NOMO-1 (cell line): Measurements from ENCODE around the gene REPS1.

Source experiments
- DNase-seq, 2 experiments: peaks; one replicate each; lab custom pipeline; 2025; ENCODE audit not compliant: unreplicated experiment in 2 of 2; lab: John Stamatoyannopoulos, UW

The REPS1 gene

GRCh38 chr6:138973466-138974153 is 14.4 kb downstream of the REPS1 start:
- no peak for DNase-seq

- no peak for DNase-seq
These were observed 15.8 kb downstream of the REPS1 start for GRCh38 chr6:138972226-138972665.

- DNase-seq = no peak
These were observed 16.5 kb downstream of the REPS1 start for GRCh38 chr6:138971601-138972000.

- no peak for DNase-seq
These were observed 17.1 kb downstream of the REPS1 start for GRCh38 chr6:138970856-138971425.

- DNase-seq = no peak
These were observed 17.9 kb downstream of the REPS1 start for GRCh38 chr6:138970159-138970558.

GRCh38 chr6:138966870-138967269 is 21.2 kb downstream of the REPS1 start:
- no peak for DNase-seq

GRCh38 chr6:138965971-138966370 is 22.1 kb downstream of the REPS1 start:
- DNase-seq = no peak

GRCh38 chr6:138965291-138965874 is 22.7 kb downstream of the REPS1 start:
- no peak for DNase-seq

GRCh38 chr6:138964012-138964411 is 24.0 kb downstream of the REPS1 start:
- no peak for DNase-seq

- DNase-seq = no peak
These were observed 24.5 kb downstream of the REPS1 start for GRCh38 chr6:138963531-138963930.

- no peak for DNase-seq
These were observed 24.9 kb downstream of the REPS1 start for GRCh38 chr6:138963119-138963518.

GRCh38 chr6:138959521-138959920 is 28.5 kb downstream of the REPS1 start:
- no peak for DNase-seq

GRCh38 chr6:138958595-138958994 is 29.5 kb downstream of the REPS1 start:
- no peak for DNase-seq

GRCh38 chr6:138957903-138958302 is 30.1 kb downstream of the REPS1 start:
- DNase-seq = no peak

GRCh38 chr6:138957484-138957883 is 30.6 kb downstream of the REPS1 start:
- DNase-seq = peak; percentile 33 to 46

- DNase-seq = no peak
These were observed 31.7 kb downstream of the REPS1 start for GRCh38 chr6:138956244-138956924.

- DNase-seq = no peak
These were observed 32.8 kb downstream of the REPS1 start for GRCh38 chr6:138955262-138955661.

GRCh38 chr6:138953451-138953850 is 34.6 kb downstream of the REPS1 start:
- DNase-seq = no peak

GRCh38 chr6:138948546-138949179 is 39.4 kb downstream of the REPS1 start:
- no peak for DNase-seq

GRCh38 chr6:138948004-138948403 is 40.0 kb downstream of the REPS1 start:
- DNase-seq = no peak

GRCh38 chr6:138945354-138945753 is 42.7 kb downstream of the REPS1 start:
- DNase-seq = no peak
